Testis (tissue), 3 donors: Measurements from ENCODE around the gene STYXL2. TPM values are rescaled to one million over a fixed set of nuclear protein-coding genes. Genes with fewer than 3 reads are reported as not detected.

ENCODE experiments used
- DNase-seq: peaks from one replicate; pipeline ENCODE4 v3.0.0-alpha.2; 2019
- H3K27ac ChIP-seq, 2 donors: fragments of 200-600 bp; sonication (generic); one replicate each; pipeline ENCODE4 v1.5.1; 2019
- H3K27me3 ChIP-seq: fragments of 200-600 bp; sonication (generic); one replicate; pipeline ENCODE4 v1.5.1; 2019
- H3K36me3 ChIP-seq: fragments of 200-600 bp; sonication (generic); one replicate; pipeline ENCODE4 v1.5.1; 2017; ENCODE audit warnings: low read depth; ENCODE audit errors: missing control alignments
- H3K4me1 ChIP-seq: fragments of 200-600 bp; sonication (generic); one replicate; pipeline ENCODE4 v1.5.1; 2019
- H3K4me3 ChIP-seq, 2 donors: fragments of 200-600 bp; sonication (generic); one replicate each; pipeline ENCODE4 v1.5.1; 2017 to 2019
- H3K9me3 ChIP-seq: fragments of 200-600 bp; sonication (generic); one replicate; pipeline ENCODE4 v1.5.1; 2017
- POLR2A ChIP-seq: fragments of 450-650 bp; IDR thresholded peaks from one replicate; pipeline ENCODE4 v1.6.1; 2017; ENCODE audit warnings: antibody characterized with exemption, mild to moderate bottlenecking, moderate library complexity
- WGBS, 2 donors: methylation state at CpG; one replicate each; pipeline ENCODE4 v1.1.5; 2018; 5-methylcytosine and 5-hydroxymethylcytosine counted together
- intact Hi-C: fragments of 100-400 bp; cut with DNase I; formaldehyde crosslinking; loops from one replicate; pipeline ENCODE4 v1.15.1; 2023; ENCODE audit warnings: low total_unique reads
- polyA plus RNA-seq: library from polyadenylated mRNA; stranded (reverse); fragments of 350-450 nt; fragmentation: Illumina TruSeq; extraction: RNeasy Lipid Tissue Mini Kit (QIAGEN cat#74804); gene quantifications from one replicate; pipeline ENCODE4 v1.2.3, GENCODE V29; 2014; ENCODE audit warnings: low read depth, low replicate concordance; ENCODE audit not compliant: insufficient read depth
- total RNA-seq, 2 donors: library from RNA; depleted of rRNA; stranded (reverse); fragments of >200 nt; gene quantifications; one replicate each; pipeline ENCODE4 v1.2.3, GENCODE V29; 2016
- TF ChIP-seq, protein P1 (sequence below), 3 experiments: fragments of 450-650 bp in 2 of 3; fragments of 200-600 bp in 1 of 3; sonication (generic) in 1 of 3; IDR thresholded peaks; one replicate each; pipeline ENCODE4 v1.5.1; 2016 to 2019; ENCODE audit warnings: antibody characterized with exemption in 3 of 3, mild to moderate bottlenecking in 2 of 3, moderate library complexity in 1 of 3

Gene STYXL2
- total and polyA plus RNA-seq, 3 donors from 2014 or later: 0.19 to 1.0 (median 0.99) TPM

DNA sequence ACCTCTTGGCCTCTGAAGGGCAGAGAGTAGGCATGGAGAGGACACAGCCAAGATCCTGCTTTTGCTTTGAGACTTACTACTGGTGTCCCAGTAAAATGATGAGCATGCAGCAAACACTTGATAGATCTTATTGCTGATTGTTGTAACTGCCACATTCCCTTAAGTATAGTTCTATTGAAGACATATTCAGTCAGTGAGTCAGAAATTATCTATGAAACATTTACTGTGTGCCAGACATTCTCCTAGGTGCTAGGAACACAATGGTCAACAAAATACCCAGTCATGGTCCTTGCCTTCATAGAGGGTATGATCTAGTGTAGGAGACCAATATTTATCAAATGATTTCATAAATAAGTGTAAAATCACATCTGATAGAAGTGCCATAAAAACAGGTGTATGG, 13.6 kb downstream of the STYXL2 start:
- no peak overlapping the region for H3K27ac ChIP-seq
- no peak for DNase-seq
- no peaks in the 10 kb centered on the region for H3K27me3 ChIP-seq
- TF ChIP-seq POLR2A: no peak
- TF ChIP-seq, protein P1, sequence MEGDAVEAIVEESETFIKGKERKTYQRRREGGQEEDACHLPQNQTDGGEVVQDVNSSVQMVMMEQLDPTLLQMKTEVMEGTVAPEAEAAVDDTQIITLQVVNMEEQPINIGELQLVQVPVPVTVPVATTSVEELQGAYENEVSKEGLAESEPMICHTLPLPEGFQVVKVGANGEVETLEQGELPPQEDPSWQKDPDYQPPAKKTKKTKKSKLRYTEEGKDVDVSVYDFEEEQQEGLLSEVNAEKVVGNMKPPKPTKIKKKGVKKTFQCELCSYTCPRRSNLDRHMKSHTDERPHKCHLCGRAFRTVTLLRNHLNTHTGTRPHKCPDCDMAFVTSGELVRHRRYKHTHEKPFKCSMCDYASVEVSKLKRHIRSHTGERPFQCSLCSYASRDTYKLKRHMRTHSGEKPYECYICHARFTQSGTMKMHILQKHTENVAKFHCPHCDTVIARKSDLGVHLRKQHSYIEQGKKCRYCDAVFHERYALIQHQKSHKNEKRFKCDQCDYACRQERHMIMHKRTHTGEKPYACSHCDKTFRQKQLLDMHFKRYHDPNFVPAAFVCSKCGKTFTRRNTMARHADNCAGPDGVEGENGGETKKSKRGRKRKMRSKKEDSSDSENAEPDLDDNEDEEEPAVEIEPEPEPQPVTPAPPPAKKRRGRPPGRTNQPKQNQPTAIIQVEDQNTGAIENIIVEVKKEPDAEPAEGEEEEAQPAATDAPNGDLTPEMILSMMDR (IDR thresholded peaks at IDR 0.05): no peak
- H3K36me3 ChIP-seq: no peaks in the 10 kb centered on the region
- no peaks in the 10 kb centered on the region for H3K9me3 ChIP-seq
- intact Hi-C loops: no loop called here
- no peak overlapping the region for H3K4me3 ChIP-seq
- H3K4me1 ChIP-seq: no peaks in the 10 kb centered on the region

DNA sequence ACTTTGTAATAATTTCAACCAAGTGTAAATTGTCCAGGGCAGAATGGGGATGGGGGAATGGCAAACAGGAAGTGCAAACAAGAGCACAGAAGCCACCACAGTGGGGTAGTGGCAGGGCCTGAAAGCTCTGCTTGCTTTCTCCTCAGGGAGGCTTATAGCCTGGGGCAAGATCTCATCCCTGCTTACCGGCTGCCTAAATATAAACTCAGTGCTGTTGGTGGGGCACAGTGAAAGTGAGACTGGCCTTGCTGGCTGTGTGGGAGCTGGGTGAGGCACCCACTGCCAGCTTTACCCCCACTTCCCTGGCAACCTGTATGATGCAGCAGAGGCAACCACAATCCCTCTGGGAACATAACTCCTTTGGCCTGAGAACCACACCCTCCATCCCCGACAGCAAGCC, 15.2 kb downstream of the STYXL2 start:
- no peak for TF ChIP-seq POLR2A
- TF ChIP-seq, protein P1 (IDR thresholded peaks at IDR 0.05): no peak
- intact Hi-C loops: no loop called here
- H3K27ac ChIP-seq: no peak overlapping the region

DNA sequence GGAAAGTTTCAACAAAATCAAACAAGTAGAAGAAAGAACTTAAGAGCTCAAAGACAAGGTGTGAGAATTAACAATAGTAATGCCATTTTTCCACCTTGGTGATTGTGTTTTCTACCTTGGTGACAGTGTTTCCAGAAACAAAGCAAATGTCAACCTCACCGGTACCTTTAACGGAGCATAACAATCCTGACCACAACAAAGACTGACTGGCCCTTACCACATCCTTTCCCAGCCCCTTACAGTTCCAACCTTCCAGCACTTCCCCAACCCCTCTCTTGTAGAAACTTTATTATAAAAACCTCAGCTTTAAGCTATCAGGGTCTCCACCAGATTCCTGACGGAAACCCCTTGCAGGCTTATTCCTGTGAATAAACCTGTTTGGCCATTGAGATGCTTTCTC, 16.7 kb downstream of the STYXL2 start:
- TF ChIP-seq POLR2A: no peak
- TF ChIP-seq, protein P1 (IDR thresholded peaks at IDR 0.05): no peak
- H3K27ac ChIP-seq: no peak overlapping the region
- H3K9me3 ChIP-seq: no peaks in the 10 kb centered on the region
- intact Hi-C loops: no loop called here
- no peak overlapping the region for H3K4me3 ChIP-seq
- H3K36me3 ChIP-seq: no peaks in the 10 kb centered on the region
- 86 to 89% methylated on average over 3 of the region's 3 CpGs for WGBS, 2 donors
- H3K4me1 ChIP-seq: no peaks in the 10 kb centered on the region
- no peak for DNase-seq
- no peaks in the 10 kb centered on the region for H3K27me3 ChIP-seq

More for the DNA sequence above, 15.2 kb downstream of the STYXL2 start:
- no peak for DNase-seq
- H3K4me3 ChIP-seq: no peak overlapping the region
- no peaks in the 10 kb centered on the region for H3K36me3 ChIP-seq
- no peaks in the 10 kb centered on the region for H3K27me3 ChIP-seq
- no peaks in the 10 kb centered on the region for H3K4me1 ChIP-seq
- WGBS, 2 donors: 84 to 94% methylated on average over 2 of the region's 2 CpGs
- H3K9me3 ChIP-seq: no peaks in the 10 kb centered on the region

DNA sequence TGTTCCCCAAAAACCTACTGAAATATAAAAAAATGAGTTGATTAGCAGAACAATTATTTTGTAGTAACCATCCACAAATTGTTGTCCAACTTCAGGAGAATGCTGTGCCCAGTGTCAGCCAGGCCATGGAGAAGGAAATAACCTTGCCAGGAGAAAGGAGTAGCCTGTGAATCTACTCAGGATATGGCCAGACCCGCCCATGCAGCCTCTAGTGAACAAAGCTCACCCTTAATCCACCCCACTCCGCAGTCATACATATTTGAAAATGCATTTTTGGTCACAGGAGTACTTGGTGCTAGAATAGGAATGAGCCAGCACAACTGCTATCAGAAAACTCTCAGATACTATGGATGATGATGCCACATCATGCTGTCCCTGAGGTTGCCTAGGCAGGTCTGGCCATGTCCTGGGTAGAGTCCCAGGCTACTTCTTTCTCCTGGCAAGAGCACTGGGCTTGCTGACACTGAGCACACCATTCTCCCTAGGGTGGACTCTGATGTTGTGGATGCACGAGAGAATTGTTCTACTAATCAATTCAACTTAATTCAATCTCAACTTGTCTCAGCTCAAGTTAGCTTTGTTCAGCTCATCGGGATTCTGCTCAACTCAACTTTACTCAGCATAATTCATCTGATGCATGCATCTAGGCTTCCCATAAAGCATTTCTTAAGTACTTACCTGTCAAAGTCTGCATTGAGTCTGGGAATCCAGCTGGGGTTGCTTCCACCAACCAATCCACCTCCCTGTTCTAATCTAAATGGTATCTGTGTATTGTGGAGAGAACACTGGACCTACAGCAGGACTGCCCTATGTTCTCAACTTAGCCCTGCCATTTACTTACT, 18.2 kb downstream of the STYXL2 start:
- intact Hi-C loops: no loop called here
- Histone ChIP-seq H3K36me3 (no peaks in the 10 kb centered on the region), H3K27me3 (no peaks in the 10 kb centered on the region), H3K4me1 (no peaks in the 10 kb centered on the region), H3K9me3 (no peaks in the 10 kb centered on the region), H3K27ac (no peak overlapping the region), H3K4me3 (no peak overlapping the region)
- WGBS, 2 donors: 85 to 87% methylated on average over 4 of the region's 4 CpGs
- no peak for DNase-seq
- no peak for TF ChIP-seq POLR2A
- TF ChIP-seq, protein P1 (IDR thresholded peaks at IDR 0.05): no peak

DNA sequence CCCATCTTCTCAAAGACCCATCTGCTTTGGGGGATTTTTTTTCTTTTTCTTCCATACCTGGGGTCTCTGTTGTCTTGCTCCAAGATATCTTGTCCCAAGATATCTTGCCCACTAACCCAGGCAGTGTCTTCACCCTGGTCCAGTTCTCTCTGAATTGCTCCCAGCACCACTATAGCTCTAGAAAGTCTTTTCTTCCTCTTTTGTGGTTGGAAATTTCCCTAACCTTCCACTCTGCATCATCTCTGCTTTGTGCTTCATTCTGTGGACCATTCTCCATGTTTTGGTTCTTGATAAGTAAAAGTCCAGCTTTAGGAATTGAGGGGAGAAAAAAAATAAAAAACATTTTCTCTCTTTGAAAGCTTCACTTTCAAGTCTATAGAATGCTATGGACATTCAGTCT, 20.9 kb downstream of the STYXL2 start:
- DNase-seq: no peak
- Histone ChIP-seq H3K27ac (no peak overlapping the region), H3K4me1 (no peaks in the 10 kb centered on the region), H3K27me3 (no peaks in the 10 kb centered on the region), H3K36me3 (no peaks in the 10 kb centered on the region), H3K9me3 (no peaks in the 10 kb centered on the region), H3K4me3 (no peak overlapping the region)
- TF ChIP-seq, protein P1 (IDR thresholded peaks at IDR 0.05): no peak
- no peak for TF ChIP-seq POLR2A
- intact Hi-C loops: no loop called here
